Pancreas (tissue), 10 donors: ENCODE measurements around the gene SLC16A13. TPM values are rescaled to one million over a fixed set of nuclear protein-coding genes. Genes with fewer than 3 reads are reported as not detected.

ENCODE experiments used
- ATAC-seq, 4 donors: fragments of 200-7000 bp; cut with Tn5 transposase; one replicate each; pipeline versions ENCODE4 v1.8.0 to v1.9.1; 2020; ENCODE audit warnings: mild to moderate bottlenecking in 4 of 4, moderate library complexity in 4 of 4
- DNase-seq, 6 donors: peaks; one replicate each; pipeline ENCODE4 v3.0.0-alpha.2; 2020
- FAIRE-seq: peaks from 2 replicates; lab custom pipeline; 2012; peaks lifted over from hg19 to GRCh38; lab: Jason Lieb, UNC
- H3K27ac ChIP-seq, 4 donors: fragments of 200-600 bp; sonication (generic); 1 replicate in 3 of 4; 2 replicates in 1 of 4; pipeline versions ENCODE4 v1.5.0 to v1.8.0; 2020
- H3K27me3 ChIP-seq, 4 donors: fragments of 200-600 bp; one replicate each; pipeline ENCODE4 v1.8.0; 2021
- H3K36me3 ChIP-seq, 3 donors: fragments of 200-600 bp; sonication (generic) in 1 of 3; one replicate each; pipeline versions ENCODE4 v1.5.0 to v1.8.0; 2020 to 2021
- H3K4me1 ChIP-seq, 3 donors: fragments of 200-600 bp; one replicate each; pipeline ENCODE4 v1.8.0; 2021
- H3K4me3 ChIP-seq, 4 donors: fragments of 200-600 bp; sonication (generic) in 2 of 4; one replicate each; pipeline versions ENCODE4 v1.5.0 to v1.8.0; 2020 to 2021
- H3K9me3 ChIP-seq, 4 donors: fragments of 200-600 bp; one replicate each; pipeline ENCODE4 v1.8.0; 2021
- CTCF ChIP-seq, 4 donors: fragments of 200-600 bp; sonication (generic) in 3 of 4; IDR thresholded peaks; one replicate each; pipeline versions ENCODE4 v1.5.0 to v1.8.0; 2021; ENCODE audit warnings: antibody characterized with exemption in 4 of 4
- WGBS, 2 donors: extraction: QIAGEN DNeasy Blood & Tissue Kit; methylation state at CpG; one replicate each; pipeline ENCODE4 v1.1.7; 2013; 5-methylcytosine and 5-hydroxymethylcytosine counted together
- intact Hi-C, 3 donors: fragments of 100-400 bp; cut with DNase I; formaldehyde crosslinking; loops; one replicate each; pipeline versions ENCODE4 v1.11.1 to v1.14.2; 2022
- polyA plus RNA-seq, 2 donors: library from polyadenylated mRNA; stranded (reverse); fragments of 200-250 nt; gene quantifications; one replicate each; pipeline ENCODE4 v1.2.3, GENCODE V29; 2013
- total RNA-seq, 6 donors: library from RNA; stranded (reverse); fragmentation: NEBNext Ultra II Directional in 4 of 6; extraction: Animal tissue kit (Norgen Biotek cat#: 25700) in 4 of 6; gene quantifications; one replicate each; pipeline versions ENCODE4 v1.2.1 to v1.2.4, GENCODE V29; 2021 to 2023
- donor health status: healthy with polysubstance abuse.
- donor health status: DM: no; HTN: no; CAD: no; lungs with moderate emphysema.
- donor health status: DM: no; HTN: no; CAD: no.
- donor health status: control.
- donor health status: control.
- donor health status: Bipolar disorder and iron deficiency.
- donor health status: DM: yes; HTN: yes; CAD: no.
- donor health status: DM: no; HTN: no; CAD: no.
- donor health status: DM: no; HTN: no; CAD: no.
- donor health status: DM: yes; HTN: yes; CAD: no.

Gene SLC16A13
- total and polyA plus RNA-seq, 8 donors: 0.74 to 3.0 (median 1.4) TPM

GRCh38 chr17:6994666-6995256 is 41.1 kb upstream of the SLC16A13 start:
- Histone ChIP-seq H3K4me3 (no peak overlapping the region), H3K27ac (no peak overlapping the region), H3K9me3 (no peaks in the 10 kb centered on the region), H3K4me1 (no peaks in the 10 kb centered on the region), H3K27me3 (no peaks in the 10 kb centered on the region), H3K36me3 (peaks cover 0 to 4% (median 0%) of the 10 kb centered on the region in 3 donors)
- no peak for DNase-seq
- ATAC-seq: peak in 1 of 4 donors; percentile 14
- no peak for FAIRE-seq
- TF ChIP-seq CTCF (IDR thresholded peaks at IDR 0.05): no peak
- intact Hi-C loops: loop anchor here in 1 of 3 donors (10.0 kb wide), 1 partner anchor 70 kb away; no protein-coding TSS in a partner anchor
- WGBS, 2 donors: 86% methylated on average over 9 of the region's 9 CpGs

- no peaks in the 10 kb centered on the region for H3K9me3 ChIP-seq
- H3K27me3 ChIP-seq: no peaks in the 10 kb centered on the region
- peaks cover 0 to 4% (median under 1%) of the 10 kb centered on the region in 3 donors for H3K36me3 ChIP-seq
- no peak for FAIRE-seq
- peak within 1 kb of the TSS in 1 of 4 donors; percentile 27 for H3K4me3 ChIP-seq
- intact Hi-C loops: loop anchor here in 1 of 3 donors (10.0 kb wide), 1 partner anchor 71 kb away; no protein-coding TSS in a partner anchor
- no peak for TF ChIP-seq CTCF (IDR thresholded peaks at IDR 0.05)
- H3K4me1 ChIP-seq: no peaks in the 10 kb centered on the region
- no peak within 1 kb of the TSS for H3K27ac ChIP-seq
- WGBS, 2 donors: 23 to 29% methylated on average over 56 to 64 of the region's 64 CpGs
- DNase-seq: peak in 2 of 6 donors; percentile 65 to 74
- ATAC-seq: peak; percentile 38 to 77 (median 62)
Measured at GRCh38 chr17:6995500-6996255, 40.1 kb upstream of the SLC16A13 start, which contains the start of gene ALOX12. Gene ALOX12, plus strand, starts transcription at chr17:6996049. Its CDS starts 69 bp downstream, at chr17:6996118.

- H3K4me1 ChIP-seq: no peaks in the 10 kb centered on the region
- no peak for TF ChIP-seq CTCF (IDR thresholded peaks at IDR 0.05)
- no peaks in the 10 kb centered on the region for H3K9me3 ChIP-seq
- no peak overlapping the region for H3K27ac ChIP-seq
- WGBS, 2 donors: 63 to 70% methylated on average over 53 to 58 of the region's 58 CpGs
- FAIRE-seq: no peak
- no peak for DNase-seq
- intact Hi-C loops: loop anchor here in 1 of 3 donors (10.0 kb wide), 1 partner anchor 72 kb away; no protein-coding TSS in a partner anchor
- peak in 1 of 4 donors; percentile 7 for ATAC-seq
- peaks cover 0 to 6% (median 4%) of the 10 kb centered on the region in 3 donors for H3K36me3 ChIP-seq
- no peaks in the 10 kb centered on the region for H3K27me3 ChIP-seq
- peak overlapping the region in 1 of 4 donors; percentile 27 for H3K4me3 ChIP-seq
Measured at GRCh38 chr17:6996256-6997011, 39.4 kb upstream of the SLC16A13 start.

GRCh38 chr17:6997171-6997570 is 38.6 kb upstream of the SLC16A13 start:
- H3K4me1 ChIP-seq: no peaks in the 10 kb centered on the region
- H3K36me3 ChIP-seq: peaks cover 1 to 14% (median 4%) of the 10 kb centered on the region in 3 donors
- TF ChIP-seq CTCF (IDR thresholded peaks at IDR 0.05): no peak
- DNase-seq: no peak
- H3K4me3 ChIP-seq: no peak overlapping the region
- no peaks in the 10 kb centered on the region for H3K9me3 ChIP-seq
- no peak overlapping the region for H3K27ac ChIP-seq
- WGBS, 2 donors: 84 to 90% methylated on average over 8 of the region's 8 CpGs
- no peak for ATAC-seq
- no peaks in the 10 kb centered on the region for H3K27me3 ChIP-seq
- no peak for FAIRE-seq
- intact Hi-C loops: loop anchor here in 1 of 3 donors (10.0 kb wide), 1 partner anchor 72 kb away; no protein-coding TSS in a partner anchor
